HG03175 (cell line): ENCODE data around the gene SNF8.

Source experiments
- ATAC-seq: cut with Tn5 transposase; IDR thresholded peaks from one replicate; pipeline ENCODE4 v1.9.1; 2021; ENCODE audit warnings: mild to moderate bottlenecking, moderate library complexity; ENCODE audit not compliant: unreplicated experiment

Gene SNF8

GRCh38 chr17:48930435-48930873, 14.2 kb downstream of the SNF8 start:
- ATAC-seq = no peak

DNA sequence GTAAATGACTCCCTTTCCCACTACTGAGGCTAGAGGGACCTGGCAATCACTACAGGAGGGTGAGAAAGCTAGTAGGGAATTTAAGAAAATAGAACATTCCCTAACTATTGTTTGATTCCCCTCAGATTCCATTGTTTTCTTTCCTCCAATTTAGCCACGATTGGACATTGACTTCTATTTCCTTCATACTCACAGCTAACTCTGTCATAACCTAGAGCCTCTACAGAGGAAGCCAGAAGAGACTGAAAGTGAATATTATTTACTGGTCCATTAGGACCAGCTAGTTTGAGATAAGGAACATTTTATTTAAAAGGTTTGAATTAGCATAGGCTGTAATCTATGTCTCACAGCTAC, 14.9 kb downstream of the SNF8 start:
- ATAC-seq = no peak

DNA sequence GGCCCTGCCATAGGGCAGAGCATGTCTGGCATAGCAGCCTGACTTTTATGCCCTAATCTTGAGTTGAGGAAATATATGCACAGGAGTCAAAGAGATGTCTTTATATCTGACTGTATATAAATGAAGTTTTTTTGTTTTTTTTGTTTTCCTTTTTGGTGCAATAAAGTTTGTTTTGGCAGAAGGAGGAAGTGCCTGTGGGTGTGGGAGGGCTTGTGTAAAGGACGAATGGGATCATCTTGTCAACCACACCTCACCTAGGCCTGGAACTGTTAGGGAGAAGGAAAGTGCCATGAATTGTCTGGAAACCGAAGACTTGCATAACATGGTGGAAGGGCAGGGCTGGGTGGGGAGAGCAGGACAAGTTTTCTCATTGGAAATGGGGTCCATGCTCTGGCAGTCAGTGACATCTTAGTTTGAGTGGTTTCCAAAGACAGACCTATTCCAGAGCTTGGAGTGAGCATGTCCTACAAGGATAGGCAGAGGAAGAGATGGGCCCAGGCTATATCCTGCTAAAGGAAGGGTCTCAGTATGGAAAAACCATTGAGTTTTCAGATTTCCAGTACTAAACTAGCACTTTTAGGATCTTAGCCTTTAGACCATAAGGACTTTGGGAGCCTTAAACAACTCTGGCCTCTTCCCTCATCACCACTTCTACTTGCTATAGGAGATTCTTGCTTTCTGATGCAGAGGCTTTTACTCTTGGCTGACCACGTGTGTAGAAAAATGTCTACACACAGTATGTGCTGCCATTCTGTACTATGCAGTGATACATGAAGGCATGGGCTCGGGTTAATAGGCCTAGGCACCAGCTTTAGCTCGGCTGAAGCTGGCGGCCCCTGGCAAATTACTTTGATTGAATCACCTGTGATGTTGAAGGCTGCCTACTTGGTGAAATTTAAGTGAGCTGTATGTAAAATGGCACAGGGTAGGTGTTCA, 15.5 kb downstream of the SNF8 start:
- no peak for ATAC-seq

DNA sequence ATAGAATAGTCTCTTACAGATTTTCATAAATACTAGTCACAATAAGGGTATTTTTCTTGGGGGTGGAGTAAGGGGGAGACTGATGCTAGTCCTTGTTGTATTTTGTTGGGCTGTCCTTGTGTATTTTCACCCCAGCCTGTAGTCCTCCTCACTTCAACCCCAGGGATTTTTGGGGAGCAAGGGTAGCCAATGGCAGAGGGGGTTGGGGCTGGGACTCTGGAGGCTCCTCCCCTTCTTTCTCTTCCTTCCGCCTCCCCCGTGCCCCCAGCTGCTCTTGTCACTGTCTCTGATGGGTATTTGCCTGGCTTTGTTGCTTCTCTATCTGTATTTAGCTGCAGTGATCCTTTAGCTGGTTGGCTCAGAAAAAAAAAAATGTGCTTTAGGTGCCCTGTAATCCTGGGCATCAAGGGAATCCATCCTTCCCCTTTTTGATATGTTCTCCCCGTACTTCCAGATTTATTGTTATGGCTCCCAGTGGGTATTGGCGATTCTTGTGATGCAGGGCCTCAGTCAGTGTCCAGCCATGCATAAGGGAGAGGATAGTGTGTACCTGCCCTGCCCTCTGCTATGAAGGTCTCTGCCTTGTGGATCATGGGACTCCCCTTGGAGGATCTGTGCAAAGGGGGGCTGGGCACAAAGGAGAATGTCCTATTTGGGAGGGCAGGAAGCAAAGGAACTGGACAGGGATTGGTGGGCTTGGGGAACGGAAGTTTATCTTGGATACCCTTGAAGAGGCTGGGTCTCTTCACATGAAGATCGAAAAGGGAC, 16.5 kb downstream of the SNF8 start:
- no peak for ATAC-seq

DNA sequence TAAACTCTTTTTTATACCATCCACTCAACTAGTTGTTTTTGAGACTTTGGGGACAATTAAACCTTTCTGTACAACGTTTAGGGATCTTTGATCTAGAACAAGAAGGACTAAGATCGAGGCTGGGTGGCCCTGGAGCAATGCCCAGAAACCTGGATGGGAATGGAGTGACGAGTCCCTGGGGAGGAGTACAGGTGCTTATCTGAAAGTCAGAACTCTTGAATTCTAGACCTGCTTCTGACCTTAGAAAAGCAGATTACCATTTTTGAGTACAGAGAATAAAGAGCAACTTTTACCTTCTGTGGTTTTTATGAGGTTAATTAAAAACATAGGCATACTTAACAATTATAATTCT, 18.7 kb downstream of the SNF8 start:
- ATAC-seq = no peak

DNA sequence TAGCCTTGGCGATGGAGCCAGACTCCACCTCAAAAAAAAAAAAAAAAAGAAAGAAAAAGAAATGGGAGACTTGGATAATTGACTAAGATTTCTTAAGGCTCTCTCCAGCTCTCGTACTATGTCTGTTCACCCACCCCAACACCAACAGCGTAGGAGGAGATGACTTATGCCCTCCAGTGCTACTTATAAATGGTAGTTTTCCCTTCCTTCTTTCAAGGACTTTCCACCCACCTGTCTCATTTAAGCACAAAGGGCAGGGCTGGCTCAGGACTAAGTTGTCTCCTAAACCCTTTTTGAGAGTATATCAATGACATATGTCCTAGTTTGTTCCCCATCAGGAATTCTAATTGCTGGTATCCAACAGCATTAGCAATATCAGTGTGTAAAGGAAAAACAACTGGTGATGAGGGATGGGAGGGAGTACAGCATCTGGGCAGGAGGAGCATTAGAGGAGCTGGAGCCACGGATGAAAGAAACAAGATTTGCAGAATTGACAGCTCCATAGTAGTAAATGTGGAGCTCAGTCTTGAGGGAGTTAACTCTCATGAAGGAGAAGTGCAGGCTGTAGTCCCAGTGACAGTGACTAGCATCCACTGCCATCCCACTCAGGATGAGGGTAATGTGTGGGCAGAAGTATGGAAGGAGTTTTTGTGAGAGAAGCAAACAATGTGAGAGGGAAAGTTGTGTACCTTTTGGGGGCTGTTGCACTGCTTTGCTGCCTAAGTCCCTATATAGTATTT, 19.2 kb downstream of the SNF8 start:
- ATAC-seq = no peak

DNA sequence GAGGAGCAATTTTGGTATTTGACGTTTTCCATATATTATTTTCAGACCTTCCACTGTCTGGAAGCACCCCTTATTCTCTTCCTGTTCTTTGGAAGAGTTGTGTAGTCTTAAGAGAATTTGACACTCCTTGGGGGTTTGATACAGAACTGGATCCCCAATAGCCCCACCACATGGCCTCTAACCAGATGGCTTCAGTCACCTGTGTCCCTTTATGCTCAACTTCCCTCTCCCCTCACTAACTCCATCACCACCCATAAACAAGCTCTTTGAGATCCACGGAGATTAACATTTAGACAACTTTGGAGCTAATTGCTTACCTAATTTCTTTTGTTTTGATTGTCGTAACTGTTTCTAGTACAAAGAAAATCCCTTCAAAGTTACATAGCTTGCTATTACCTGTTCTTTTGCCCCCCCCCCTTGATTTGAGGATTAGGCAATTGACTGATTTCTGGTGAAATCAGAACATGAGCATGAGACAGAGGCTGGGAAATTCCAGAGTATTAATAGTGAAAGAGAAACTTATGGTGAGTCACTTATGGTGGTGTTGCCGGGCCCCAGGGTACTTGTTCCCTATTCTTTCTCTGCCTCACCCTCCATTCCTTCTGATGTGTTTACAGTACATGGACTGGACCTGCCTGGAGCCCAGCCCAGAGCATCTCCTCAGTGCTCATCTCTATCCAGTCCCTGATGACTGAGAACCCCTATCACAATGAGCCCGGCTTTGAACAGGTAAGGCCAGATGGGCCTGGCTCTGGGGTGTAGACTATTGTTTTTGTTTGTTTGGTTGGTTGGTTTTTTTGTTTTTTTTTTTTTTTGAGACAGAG, 29.0 kb downstream of the SNF8 start:
- peak; percentile 63 for ATAC-seq

- no peak for ATAC-seq
Measured at GRCh38 chr17:48912476-48912875, 32.2 kb downstream of the SNF8 start.

DNA sequence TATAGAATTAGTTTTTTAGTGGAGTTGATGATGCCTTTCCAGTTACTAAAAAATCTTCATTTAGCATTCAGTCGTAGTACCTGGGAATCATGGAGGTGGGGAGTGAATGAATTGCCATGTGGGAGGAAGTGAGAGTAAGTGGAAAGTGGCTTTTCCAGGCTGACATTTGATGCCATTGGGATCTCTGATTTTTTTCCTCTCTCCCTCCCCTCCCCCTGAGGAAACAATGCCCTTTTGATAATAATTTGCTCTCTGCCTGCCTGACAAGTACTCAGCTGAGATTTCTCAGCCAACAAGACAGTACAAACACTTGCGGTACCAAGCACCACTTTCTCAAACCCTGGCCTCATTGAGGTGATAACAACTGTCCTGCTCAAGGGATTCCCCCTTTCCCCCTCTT, 34.3 kb downstream of the SNF8 start:
- ATAC-seq = no peak

DNA sequence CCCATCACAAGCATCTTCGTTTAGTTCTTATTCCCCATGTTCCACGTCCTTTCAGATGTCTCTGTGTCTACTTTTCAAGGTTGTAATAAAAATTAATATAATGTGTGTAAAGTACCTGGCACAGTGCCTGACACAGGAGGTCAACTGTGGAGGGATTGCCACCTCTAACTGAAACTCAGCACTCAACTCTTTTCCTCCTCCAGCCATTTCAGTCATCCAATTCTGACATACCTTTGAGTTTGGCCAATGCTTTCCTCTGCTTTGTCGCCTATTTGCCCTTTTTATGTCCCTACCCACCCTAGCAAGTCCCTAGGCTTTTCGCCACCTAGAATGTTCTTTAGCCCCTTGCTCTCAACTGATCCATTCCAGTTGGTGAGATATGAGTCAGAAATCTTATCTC, 34.9 kb downstream of the SNF8 start:
- no peak for ATAC-seq

GRCh38 chr17:48908853-48909394, 35.7 kb downstream of the SNF8 start:
- ATAC-seq = peak; percentile 29

GRCh38 chr17:48908047-48908843, 36.4 kb downstream of the SNF8 start, which contains the start of gene UBE2Z:
UBE2Z (plus strand) TSS chr17:48908407; CDS start chr17:48908504, 97 bp downstream.
- ATAC-seq = peak; percentile 79

GRCh38 chr17:48907713-48908046, 37.0 kb downstream of the SNF8 start:
- peak; percentile 2 for ATAC-seq

GRCh38 chr17:48905987-48906515, 38.6 kb downstream of the SNF8 start:
- ATAC-seq = no peak

DNA sequence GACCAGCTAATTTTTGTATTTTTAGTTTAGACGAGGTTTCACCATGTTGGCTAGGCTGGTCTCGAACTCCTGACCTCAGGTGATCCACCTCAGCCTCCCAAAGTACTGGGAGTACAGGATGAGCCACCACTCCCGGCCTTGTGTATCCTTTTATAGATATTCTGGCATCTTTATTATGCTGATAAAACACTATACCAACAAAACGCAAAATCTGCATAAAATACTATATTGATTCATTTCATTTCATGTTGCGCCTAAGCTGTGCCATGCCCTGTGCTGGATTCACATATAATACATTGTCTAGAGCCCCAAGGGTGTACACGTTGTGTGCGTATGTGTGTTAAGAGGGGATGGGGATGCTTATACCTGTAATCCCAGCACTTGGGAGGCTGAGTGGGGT, 40.2 kb downstream of the SNF8 start:
- ATAC-seq = no peak

DNA sequence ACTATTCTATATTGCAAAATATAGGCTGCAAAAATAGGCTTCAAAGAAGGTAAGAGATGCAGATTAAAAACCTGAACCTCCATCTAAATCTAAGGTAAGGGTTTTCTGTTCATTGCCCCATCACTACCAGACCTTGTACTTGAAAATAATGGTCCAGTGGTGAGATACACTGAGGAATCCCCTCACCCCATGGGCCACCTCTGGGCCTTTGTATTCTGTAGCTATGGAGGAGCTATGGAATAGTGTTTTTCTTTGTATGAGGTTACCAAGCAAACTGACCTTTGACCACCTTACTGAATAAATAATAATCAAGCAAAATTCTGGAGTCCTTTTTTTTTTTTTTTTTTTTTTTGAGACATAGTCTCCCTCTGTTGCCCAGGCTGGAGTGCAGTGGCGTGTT, 41.2 kb downstream of the SNF8 start:
- no peak for ATAC-seq

DNA sequence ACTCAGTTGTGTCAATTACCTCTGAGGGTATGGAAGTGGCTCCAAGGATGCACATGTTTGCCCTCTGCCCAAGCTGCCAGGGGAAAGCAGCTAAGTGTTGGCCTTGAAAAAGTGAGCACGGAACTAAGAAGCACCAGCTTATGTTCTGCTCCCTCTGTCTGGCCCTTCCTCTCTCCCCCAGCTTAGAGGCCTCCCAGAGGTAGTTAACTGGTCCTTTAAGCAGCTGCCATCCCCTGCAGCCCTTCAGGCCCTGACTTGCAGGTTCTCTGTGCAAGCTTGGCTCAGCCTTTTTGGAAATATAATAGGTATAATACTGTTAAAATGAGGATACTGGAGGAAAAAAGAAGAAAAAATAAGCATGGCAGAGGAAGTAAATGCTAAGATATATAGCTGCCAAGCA, 43.4 kb downstream of the SNF8 start:
- no peak for ATAC-seq

- ATAC-seq = no peak
Measured at GRCh38 chr17:48894886-48895285, 49.8 kb downstream of the SNF8 start.
